ENCODE data around the gene RTN4IP1.

Gene RTN4IP1, protein sequence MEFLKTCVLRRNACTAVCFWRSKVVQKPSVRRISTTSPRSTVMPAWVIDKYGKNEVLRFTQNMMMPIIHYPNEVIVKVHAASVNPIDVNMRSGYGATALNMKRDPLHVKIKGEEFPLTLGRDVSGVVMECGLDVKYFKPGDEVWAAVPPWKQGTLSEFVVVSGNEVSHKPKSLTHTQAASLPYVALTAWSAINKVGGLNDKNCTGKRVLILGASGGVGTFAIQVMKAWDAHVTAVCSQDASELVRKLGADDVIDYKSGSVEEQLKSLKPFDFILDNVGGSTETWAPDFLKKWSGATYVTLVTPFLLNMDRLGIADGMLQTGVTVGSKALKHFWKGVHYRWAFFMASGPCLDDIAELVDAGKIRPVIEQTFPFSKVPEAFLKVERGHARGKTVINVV

DNA sequence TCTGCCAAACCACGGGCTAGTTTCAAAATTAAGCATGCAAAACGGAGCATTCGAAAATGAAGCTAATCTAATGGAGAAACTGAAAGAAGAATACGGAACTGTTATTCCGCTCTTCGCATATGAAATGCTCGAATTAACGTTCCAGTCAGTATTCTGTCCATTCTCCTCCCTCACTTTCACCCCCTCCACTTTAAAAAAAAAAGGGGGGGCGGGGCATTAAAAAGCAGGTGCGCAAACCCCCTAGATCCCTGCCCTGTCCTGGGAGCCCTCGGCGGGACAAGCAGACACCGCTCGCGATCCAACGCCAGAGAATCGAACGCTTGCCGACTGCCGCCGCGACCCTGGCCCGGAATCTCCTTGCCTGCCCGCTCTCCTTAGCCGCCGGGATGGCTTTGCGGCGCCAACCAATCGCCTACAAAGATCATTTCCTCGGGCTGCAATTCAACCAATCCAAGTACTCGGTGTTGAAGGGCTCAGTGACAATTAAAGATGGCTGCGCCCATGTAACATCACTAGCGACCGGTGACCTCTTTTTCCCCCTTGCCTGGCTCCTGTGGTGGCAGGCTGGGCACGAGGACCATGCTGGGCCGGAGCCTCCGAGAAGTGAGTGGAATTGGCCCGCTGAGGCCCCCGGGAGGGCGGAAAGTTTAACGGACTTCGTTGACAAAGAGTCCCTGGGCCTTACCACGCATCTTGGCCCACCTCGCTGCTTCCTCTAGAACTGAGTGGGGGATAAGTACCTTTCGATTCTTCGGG is at the start of gene RTN4IP1, which contains the start of gene QRSL1:
RTN4IP1 (minus strand) TSS at position 396 of the 756 bp plus-strand sequence. CDS start 477 bp downstream, outside the sequence.
QRSL1 (plus strand) TSS at position 476 of the 756 bp plus-strand sequence; CDS start at position 580, 104 bp downstream.
- peak; percentile 58 to 63 for DNase-seq (ENCODE audit: extremely low read depth in 1 of 2, low read depth in 1 of 2)

DNA sequence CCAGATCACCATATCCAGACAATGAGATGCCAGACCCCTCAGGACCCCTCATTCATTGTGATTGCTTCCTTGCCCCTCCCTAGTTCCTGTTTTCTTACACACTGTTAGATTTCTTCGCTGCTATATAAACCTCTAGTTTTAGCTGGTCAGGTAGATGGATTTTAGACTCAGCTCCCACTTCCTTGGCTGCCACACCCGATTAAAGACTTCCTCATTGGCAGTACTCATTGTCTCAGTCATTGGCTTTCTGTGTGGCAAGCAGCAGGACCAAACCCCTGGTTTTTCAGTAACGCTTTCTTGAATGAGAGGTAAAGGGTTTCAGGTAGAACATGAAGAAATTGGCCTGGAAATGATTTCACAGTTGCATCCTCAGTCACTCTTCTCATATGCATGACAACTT is 48.0 kb upstream of the RTN4IP1 start:
- no peak for DNase-seq (ENCODE audit: extremely low read depth in 1 of 2, low read depth in 1 of 2)

DNA sequence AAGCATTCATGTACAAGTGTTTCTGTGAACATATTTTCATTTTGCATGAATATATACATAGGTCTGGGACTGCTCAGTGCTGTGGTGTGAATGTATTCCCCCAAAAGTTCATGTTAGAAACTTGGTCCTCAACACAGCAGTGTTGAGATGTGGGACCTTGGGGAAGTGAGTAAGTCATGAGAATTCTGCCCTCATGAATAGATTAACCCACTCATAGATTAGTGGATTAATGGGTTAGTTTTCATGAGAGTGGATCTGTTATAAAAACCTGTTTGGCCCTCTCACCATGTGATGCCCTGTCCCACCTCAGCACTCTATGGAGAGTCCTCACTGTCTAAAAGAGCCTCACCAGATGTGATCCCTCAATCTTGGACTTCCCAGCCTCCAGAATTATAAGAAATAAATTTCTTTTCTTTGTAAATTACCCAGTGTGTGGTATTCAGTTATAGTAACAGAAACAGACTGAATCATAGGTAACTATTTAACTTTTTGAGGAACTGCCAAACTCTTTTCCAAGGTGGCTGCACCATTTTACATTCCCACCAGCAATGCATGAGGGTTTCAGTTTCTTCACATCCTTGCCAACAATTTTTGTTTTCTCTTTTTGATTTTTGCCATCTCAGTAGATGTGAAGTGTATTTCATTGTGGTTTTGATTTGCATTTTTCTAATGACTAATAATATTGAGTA is 45.4 kb upstream of the RTN4IP1 start:
- DNase-seq (ENCODE audit: extremely low read depth in 1 of 2, low read depth in 1 of 2), result no peak

DNA sequence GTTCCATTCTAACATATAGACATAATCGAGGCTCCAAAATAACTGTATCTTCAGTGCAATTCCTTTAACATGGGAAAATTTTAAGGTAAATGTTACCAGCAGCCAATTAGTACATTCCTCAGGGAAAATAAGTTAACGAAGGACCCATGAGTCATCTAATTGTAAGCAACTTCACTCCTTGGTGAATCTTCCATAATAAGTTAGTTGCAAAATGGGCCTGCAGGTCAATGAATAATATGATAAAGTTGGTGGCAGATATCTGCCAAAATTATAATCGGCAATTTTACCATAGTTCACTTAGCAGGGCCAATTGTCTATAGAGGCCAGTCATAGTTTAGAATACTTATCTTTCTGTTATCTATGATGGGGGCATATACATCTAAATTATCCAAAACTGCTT is 42.4 kb upstream of the RTN4IP1 start:
- DNase-seq (ENCODE audit: extremely low read depth in 1 of 2, low read depth in 1 of 2), result no peak

DNA sequence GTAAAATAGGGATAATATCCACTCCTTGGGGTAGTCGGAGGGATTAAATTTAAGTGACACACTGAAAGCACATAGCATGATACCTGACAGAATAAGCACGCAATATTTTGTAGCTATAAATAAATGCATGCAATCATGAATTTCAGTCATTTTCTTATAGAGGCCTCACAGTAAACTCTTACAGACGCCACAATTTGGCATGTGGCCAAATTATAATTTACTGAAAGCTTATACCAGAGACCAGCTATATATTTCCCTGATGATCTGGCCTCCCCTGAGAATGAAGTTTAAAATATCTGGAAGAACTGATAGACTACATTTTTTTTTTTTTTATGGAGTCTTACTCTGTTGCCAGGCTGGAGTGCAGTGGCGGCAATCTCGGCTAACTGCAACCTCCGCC is 40.9 kb upstream of the RTN4IP1 start:
- DNase-seq (ENCODE audit: extremely low read depth in 1 of 2, low read depth in 1 of 2), result no peak

DNA sequence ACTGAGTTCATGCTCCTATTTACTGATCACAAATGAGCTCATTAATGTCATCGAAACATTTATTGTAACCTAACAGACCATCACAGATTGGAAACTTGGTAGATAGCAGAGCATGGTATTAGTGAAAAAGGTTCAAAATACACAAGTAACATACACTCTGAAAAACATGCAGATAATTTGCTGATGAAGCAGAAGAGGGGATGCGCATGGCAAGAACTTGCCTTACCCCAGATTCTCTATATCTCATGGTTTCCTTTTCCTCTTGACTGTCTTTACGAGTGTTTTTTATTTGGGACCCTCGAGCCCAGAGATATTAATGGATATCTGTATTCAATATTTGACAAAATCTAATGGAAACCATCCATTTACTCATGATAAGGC is 37.7 kb upstream of the RTN4IP1 start:
- DNase-seq (ENCODE audit: extremely low read depth in 1 of 2, low read depth in 1 of 2), result no peak

DNA sequence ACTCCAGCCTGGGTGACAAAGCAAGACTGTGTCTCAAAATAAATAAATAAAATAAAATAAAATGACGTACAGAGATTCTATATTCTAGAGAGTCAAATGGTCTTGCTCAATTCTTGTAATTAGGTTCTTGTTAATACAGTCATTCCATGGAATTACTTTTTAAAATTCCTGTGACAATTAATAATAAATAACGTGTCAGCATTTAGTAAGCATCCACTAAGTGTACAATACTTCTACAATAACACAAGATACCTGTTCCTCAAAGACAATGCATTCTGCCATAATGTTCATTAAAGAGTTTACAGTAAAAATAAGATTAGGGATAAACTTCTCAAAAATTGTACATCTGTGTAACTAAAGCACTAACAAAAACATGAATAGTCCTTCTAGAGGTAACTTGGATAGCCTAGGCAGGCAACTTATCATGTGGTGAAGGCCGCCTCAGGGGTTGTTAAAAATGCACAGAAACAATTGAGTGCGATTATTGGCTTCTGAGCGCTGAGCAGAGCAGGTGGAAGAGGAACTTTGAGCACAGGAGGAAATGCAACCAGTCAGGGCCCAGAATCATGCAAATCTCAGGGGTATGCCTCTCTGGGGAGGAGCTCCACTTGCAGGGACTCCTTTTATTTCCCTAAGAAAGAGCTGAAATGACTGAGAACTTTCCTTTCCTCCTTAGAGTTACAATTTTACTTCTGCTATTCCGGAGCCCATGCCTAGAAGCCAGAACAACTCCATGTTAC is 37.2 kb upstream of the RTN4IP1 start:
- DNase-seq (ENCODE audit: extremely low read depth in 1 of 2, low read depth in 1 of 2), result no peak

DNA sequence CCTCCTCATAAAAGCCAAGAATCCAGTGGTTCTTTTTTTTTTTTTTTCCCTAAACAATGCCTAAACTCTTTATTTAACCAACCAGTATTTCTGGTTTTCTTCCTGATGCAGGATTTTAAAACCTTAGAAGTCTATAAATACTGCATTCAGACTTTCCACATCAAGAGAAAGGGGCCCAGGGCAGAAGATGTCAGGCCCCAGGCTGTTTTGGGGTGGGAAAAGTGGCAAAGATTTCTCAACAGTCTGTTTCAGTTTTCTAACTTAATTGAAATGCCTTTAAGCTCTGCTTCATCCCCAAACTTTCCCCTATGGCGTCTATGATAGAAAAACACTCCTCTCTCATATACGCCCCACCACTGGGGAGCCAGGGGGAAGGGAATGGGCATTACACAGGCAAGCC is 33.2 kb upstream of the RTN4IP1 start:
- DNase-seq (ENCODE audit: extremely low read depth in 1 of 2, low read depth in 1 of 2), result no peak

DNA sequence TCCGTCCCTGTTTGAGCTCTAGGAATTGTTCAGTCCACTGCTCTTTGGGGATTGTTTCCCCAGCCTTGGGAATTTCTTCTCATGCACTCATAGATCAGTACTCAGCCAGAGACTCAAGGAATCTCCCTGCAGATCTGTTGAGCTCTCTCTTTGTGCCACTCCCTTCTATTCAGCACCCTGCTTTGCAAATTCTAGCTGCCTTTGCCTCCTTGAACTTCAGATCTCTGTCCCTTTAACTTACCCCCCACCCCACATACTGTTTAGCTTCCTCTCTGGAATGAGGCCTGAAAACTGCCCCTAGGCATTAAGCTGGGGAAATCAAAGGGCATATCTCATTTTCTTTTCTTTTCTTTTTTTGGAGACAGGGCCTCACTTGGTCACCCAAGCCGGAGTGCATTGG is 30.6 kb upstream of the RTN4IP1 start:
- no peak for DNase-seq (ENCODE audit: extremely low read depth in 1 of 2, low read depth in 1 of 2)

DNA sequence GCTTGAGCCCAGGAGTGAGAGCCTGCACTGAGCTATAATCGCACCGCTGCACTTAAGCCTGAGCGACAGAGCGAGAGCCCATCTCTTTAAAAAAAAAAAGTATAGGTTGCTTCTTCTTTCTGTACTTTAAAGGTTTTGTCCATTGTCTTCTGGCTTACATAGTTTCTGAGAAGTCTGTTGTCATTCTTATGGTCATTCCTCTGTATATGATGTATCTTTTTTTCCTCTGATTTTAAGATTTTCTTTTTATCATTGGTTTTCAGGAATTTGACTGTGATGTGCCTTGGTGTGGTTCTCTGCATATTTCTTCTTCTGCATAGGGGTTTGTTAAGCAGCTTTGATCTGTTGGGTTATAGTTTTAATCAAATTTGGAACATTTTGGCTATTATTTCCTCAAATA is 29.2 kb upstream of the RTN4IP1 start:
- DNase-seq (ENCODE audit: extremely low read depth in 1 of 2, low read depth in 1 of 2), result no peak

DNA sequence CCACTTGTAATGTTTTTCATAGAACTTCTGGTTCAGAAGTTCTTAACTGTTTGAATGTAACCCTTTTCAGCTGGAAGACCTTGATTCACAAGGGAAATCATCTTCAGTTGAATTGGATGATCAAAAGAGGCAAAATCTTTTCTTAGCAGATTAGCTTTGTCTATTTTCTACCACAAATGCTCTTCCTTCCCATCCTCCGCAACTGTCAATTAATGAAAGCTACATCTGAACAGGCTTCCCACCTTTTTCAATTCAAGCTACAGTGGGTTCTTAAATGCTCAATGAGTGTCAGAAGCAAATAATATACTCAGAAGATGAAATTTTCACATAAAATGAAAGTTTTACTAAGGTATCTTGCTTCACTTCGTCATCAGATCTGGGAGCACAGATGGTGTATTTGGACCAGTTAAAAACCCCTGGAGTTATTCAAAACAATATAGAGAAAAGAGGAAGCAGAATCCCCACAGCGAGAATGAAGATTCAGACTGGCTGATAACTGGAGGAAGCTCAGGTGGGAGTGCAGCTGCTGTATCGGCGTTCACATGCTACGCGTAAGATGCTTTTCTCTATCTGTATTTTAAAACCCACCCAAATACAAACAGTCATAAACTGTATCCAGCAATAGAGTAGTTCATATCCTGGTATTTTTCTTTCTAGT is 19.5 kb upstream of the RTN4IP1 start:
- DNase-seq (ENCODE audit: extremely low read depth in 1 of 2, low read depth in 1 of 2), result no peak

DNA sequence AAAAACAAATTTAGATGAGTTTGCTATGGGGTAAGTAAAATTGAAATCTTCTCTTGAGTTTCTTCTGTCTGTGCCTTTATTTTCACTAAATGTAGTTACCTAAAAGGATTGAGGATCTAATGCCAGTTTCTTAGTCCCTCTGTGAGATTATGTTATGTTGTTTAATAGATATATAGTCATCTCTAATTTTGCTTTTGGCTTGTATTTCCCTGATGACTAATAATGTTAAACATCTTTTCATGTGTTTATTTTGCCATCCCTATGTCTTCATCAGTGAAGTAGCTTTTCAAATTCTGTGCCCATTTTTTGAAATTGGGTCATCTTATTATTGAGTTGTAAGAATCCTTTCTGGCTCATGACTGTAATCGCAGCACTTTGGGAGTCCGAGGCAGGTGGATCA is 13.8 kb upstream of the RTN4IP1 start:
- DNase-seq (ENCODE audit: extremely low read depth in 1 of 2, low read depth in 1 of 2), result no peak

DNA sequence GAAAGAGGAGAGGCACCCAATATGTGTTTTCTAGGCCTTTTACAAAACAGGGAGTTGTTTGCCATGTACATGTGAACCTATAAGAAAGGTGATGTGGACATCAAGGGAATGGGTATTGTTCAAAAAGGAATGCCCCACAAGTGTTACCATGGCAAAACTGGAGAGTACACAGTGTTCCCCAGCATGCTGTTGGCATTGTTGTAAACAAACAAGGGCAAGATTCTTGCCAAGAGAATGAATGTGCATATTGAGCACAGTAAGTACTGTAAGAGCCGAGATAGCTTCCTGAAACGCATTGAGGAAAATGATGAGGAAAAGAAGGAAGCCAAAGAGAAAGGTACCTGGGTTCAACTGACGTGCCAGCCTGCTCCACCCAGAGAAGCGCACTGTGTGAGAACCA is 13.2 kb upstream of the RTN4IP1 start:
- no peak for DNase-seq (ENCODE audit: extremely low read depth in 1 of 2, low read depth in 1 of 2)

DNA sequence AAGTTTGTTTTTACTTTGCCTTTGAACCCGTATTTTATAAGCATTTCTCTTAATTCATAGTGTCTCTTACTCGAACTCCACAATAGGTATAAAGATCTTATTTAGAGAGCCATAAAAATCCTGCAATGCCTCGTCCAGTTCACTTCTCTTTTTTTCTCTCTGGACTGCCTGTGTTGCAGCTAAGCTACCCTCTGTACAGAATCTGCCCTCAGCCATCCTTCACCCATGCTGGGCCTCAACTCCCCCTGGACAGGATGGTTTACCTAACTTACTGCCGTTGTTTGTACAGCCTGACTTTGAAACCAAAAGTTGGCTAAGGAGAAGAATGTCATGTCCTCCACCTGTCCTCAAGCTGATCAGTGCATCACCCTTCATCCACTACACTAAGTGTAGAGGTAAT is 10.5 kb upstream of the RTN4IP1 start:
- DNase-seq (ENCODE audit: extremely low read depth in 1 of 2, low read depth in 1 of 2), result no peak

DNA sequence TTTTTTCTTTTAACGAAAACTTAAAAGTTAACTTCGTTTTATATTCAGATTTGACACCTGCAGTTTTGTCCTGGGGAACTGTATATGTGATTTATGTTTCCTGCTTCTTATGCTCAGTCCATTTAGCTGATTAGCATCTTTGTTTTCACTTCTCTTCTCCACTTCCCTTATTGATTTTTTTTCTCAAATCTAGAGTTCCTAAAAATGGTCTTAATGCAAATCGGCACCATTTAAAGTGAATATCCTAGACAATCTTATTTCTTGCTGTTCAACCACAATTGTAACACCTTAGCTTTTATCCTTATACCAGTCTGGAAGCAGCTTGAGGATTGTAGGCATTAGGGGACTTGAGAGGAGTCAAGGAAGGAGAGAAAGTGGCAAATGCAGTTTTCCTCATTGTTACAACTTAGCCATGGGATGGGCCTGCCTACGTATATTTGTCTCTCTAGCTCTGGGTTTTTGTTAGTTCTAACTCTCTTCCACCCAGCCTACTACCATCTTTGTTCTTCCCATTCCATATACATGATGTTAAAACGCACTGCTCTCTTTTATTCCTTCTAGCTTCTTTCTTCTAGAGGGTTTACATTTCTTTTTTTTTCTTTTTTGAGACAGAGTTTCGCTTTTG is 8.5 kb upstream of the RTN4IP1 start:
- DNase-seq (ENCODE audit: extremely low read depth in 1 of 2, low read depth in 1 of 2), result no peak

DNA sequence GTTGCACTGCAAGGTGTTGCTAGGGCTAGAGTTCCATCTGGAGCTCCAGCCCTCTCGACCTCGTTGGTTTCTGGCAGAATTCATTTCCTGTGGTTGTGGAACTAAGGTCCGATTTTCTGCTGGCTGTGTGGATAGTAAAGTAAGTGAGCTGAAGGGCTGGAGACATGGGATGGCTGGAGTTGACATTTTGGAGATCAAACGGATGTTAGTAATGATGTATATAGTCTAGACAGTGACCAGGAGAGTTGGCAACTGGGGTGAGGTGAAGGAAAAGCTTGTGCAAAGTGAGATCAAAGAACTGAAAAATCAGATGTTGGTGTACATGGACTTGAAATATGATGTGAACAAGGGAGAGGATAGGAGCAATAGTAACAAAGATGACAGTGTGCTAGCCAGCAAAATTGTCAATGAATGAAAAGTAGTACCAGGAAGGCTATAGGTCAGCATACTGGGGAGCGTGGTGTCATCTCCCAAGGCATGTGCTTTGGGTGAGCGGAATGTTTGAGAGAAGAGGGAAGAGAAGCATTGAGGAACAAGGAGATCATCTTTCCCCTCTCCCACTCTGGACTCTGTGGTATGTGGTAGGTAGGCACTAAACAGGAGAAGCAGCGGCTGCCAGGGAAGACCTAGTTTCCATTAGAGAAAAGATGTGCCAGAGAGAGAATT is 7.9 kb upstream of the RTN4IP1 start:
- no peak for DNase-seq (ENCODE audit: extremely low read depth in 1 of 2, low read depth in 1 of 2)

DNA sequence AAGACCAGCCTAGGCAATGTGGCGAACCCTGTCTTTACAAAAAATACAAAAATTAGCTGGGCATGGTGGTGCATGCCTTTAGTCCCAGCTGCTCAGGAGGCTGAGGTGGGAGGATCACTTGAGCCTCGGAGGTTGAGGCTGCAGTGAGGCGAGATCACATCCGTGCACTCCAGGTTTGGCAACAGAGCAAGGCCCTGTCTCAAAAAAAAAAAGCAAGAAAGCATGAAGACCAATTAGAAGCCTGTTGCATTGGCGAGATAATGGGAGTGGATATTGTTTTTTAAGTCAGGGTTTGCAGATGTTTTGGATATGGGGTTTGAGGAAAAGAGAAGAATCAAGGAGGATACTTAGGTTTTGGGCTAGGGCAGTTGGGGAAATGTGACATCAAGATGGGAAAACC is 5.3 kb upstream of the RTN4IP1 start:
- DNase-seq (ENCODE audit: extremely low read depth in 1 of 2, low read depth in 1 of 2), result no peak

DNA sequence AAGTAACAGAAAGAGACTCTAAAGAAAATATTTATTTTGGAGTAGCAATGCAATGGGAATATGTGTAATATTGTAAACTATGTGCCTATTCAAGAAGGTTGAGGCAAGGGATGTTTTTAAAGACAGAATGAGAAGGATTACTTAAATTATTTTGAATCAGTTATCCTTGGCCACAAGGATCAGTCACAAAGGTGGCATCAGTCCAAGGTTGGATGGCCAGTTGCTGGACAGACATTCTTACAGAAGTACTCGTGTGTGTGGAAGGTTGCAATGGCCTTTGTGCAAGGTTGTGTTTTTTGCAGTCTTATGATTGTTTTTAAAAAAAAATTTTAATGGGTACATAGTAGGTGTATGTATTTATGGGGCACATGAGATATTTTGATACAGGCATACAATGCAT is 2.0 kb upstream of the RTN4IP1 start:
- DNase-seq (ENCODE audit: extremely low read depth in 1 of 2, low read depth in 1 of 2), result no peak

DNA sequence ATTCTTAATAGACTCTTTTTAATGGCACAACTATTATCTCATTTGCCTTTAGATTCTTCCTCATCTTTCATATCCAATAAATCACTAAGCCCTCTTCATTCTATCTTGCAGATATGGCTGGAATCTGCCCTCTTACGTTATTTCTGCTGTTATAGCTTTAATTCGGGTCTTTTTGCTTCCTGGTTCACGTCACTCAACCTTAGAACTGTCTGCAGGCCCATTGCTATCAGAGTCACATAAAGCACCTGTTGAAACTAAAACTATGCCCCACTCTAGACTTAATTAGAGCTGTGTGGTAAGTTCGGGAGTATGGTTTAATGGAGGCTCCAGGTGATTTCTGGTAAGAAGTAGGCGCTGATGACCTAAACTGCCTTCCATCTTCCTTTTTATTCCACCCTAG is 1.1 kb upstream of the RTN4IP1 start:
- no peak for DNase-seq (ENCODE audit: extremely low read depth in 1 of 2, low read depth in 1 of 2)

DNA sequence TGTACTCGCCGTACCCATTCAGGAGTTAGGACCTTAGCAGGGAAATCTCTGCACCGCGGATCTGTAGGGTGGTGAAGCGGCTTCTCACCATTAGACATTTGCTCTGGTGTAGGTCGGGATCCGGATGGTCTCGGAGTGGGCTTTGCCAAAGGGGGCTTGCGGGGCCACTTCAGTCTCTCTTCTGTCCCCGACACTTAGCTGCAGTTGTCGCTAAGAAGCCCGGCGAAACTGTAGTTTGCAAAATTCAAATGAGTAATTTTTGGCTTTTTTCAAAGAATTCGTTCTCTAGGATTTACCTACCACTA is 513 bp upstream of the RTN4IP1 start:
- DNase-seq (ENCODE audit: extremely low read depth in 1 of 2, low read depth in 1 of 2), result no peak

Measured in activated CD8-positive, alpha-beta memory T cell treated with anti-CD3 and anti-CD28 coated beads for 1 hour (primary cell).